Heart left ventricle (tissue), 16 donors: ENCODE measurements around the gene TPRG1. TPM values are rescaled to one million over a fixed set of nuclear protein-coding genes. Genes with fewer than 3 reads are reported as not detected.
A peak's percentile ranks its signal among the peaks of the same experiment; 100 is the strongest.

Source experiments
- ATAC-seq, 4 donors: fragments of 200-7000 bp; cut with Tn5 transposase; one replicate each; pipeline ENCODE4 v1.9.1; 2020 to 2022; ENCODE audit warnings: moderate library complexity in 4 of 4, mild to moderate bottlenecking in 3 of 4, moderate number of reproducible peaks in 1 of 4
- DNase-seq, 5 donors: peaks; one replicate each; pipeline ENCODE4 v3.0.0-alpha.2; 2020
- H3K27ac ChIP-seq, 12 donors: fragments of 200-600 bp; sonication (generic) in 4 of 12; one replicate each; pipeline versions ENCODE4 v1.5.0 to v1.8.0; 2016 to 2022; ENCODE audit warnings: mild to moderate bottlenecking in 2 of 12
- H3K27me3 ChIP-seq, 9 donors: fragments of 200-600 bp; sonication (generic) in 2 of 9; one replicate each; pipeline versions ENCODE4 v1.5.1 to v1.8.0; 2016 to 2022; ENCODE audit warnings: mild to moderate bottlenecking in 3 of 9
- H3K36me3 ChIP-seq, 9 donors: fragments of 200-600 bp; sonication (generic) in 2 of 9; one replicate each; pipeline versions ENCODE4 v1.5.0 to v1.8.0; 2018 to 2022; ENCODE audit warnings: mild to moderate bottlenecking in 2 of 9
- H3K4me1 ChIP-seq, 12 donors: fragments of 200-600 bp; sonication (generic) in 4 of 12; one replicate each; pipeline versions ENCODE4 v1.5.0 to v1.8.0; 2016 to 2022; ENCODE audit warnings: mild to moderate bottlenecking in 3 of 12
- H3K4me3 ChIP-seq, 12 donors: fragments of 200-600 bp; sonication (generic) in 4 of 12; one replicate each; pipeline versions ENCODE4 v1.5.0 to v1.8.0; 2017 to 2022; ENCODE audit warnings: mild to moderate bottlenecking in 9 of 12, moderate library complexity in 4 of 12
- H3K9me3 ChIP-seq, 12 donors: fragments of 200-600 bp; sonication (generic) in 4 of 12; one replicate each; pipeline versions ENCODE4 v1.5.0 to v1.8.0; 2016 to 2022; ENCODE audit warnings: mild to moderate bottlenecking in 1 of 12
- POLR2A ChIP-seq, 2 donors: fragments of 450-650 bp; IDR thresholded peaks; one replicate each; pipeline ENCODE4 v1.6.1; 2017; ENCODE audit warnings: antibody characterized with exemption in 2 of 2, mild to moderate bottlenecking in 2 of 2, moderate library complexity in 2 of 2
- WGBS, 4 donors: extraction: QIAGEN DNeasy Blood & Tissue Kit in 2 of 4; methylation state at CpG; one replicate each; pipeline versions ENCODE4 v1.1.5 to v1.1.7; 2013 to 2018; 5-methylcytosine and 5-hydroxymethylcytosine counted together
- intact Hi-C, 10 donors: fragments of 100-400 bp; cut with DNase I; formaldehyde crosslinking; loops; one replicate each; pipeline versions ENCODE4 v1.11.1 to v1.14.2; 2022
- polyA plus RNA-seq, 2 donors: library from polyadenylated mRNA; stranded (reverse); fragments of 200-250 nt; gene quantifications; one replicate each; pipeline ENCODE4 v1.2.3, GENCODE V29; 2013
- total RNA-seq, 9 donors: library from RNA; depleted of rRNA in 2 of 9; stranded (reverse); fragments of >200 nt in 2 of 9; fragmentation: NEBNext Ultra II Directional in 3 of 9; extraction: Animal tissue kit (Norgen Biotek cat#: 25700) in 3 of 9; gene quantifications; one replicate each; pipeline versions ENCODE4 v1.1.0 to v1.2.4, GENCODE V29; 2016 to 2023
- TF ChIP-seq, protein P1 (sequence below), 12 donors: fragments of 200-600 bp; sonication (generic) in 4 of 12; IDR thresholded peaks; one replicate each; pipeline versions ENCODE4 v1.5.0 to v1.8.0; 2018 to 2022; ENCODE audit warnings: antibody characterized with exemption in 12 of 12, mild to moderate bottlenecking in 5 of 12
- donor health status: ischemic (EF 13 %, LVEDD 7.1; RV severe dilation, severe dysfunction).
- donor health status: healthy with polysubstance abuse.
- donor health status: DM: no; HTN: yes; CAD: no.
- donor health status: DM: no; HTN: no; CAD: no.
- donor health status: ischemic (EF 25% LVEDD 6.9; RV normal size, moderate dysfunction).
- donor health status: ischemic (EF 25% LVEDD 5.7; RV mildly dilated, moderate dysfunction).
- donor health status: healthy.
- donor health status: DM: yes; HTN: yes; CAD: no.
- donor health status: ischemic (EF 35%, LVEDD 5.7; RV mildly dilated, moderate dysfunction).
- donor health status: nonischemic (EF 11% LVEDD 7.7; RV severe dilation, severe dysfunction).
- donor health status: DM: yes; HTN: yes; CAD: no.
- donor health status: PGD.
- donor health status: ischemic (EF 29% LVEDD 5.4; RV normal size, mild dysfunction).
- donor health status: nonischemic (EF 23%, LVEDD 6.1; RV moderate dilation, normal function).

Gene TPRG1
- total and polyA plus RNA-seq, 11 donors = 0.13 to 9.5 (median 1.2) TPM

DNA sequence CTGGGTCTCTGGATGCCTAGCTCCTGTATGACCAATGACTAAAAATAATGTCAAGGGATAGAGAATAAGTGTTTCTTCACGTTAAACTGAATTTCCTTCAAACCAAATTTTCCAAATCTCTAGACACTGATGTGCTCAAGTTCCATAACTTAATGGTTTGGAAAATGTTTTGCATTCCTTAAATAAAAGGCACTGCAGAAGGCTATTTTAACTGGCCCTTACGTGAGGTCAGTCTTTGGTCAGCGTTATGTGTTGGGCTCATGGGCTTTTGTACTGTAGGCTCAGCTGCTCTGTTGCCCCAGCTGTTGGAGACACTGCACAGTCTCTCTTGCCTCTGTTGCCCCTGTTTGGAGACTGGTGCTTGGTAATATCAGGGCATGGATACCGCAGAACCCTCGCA lies 188.5 kb downstream of the TPRG1 start:
- intact Hi-C loops = no loop called here
- no peaks in the 10 kb centered on the region for H3K9me3 ChIP-seq
- H3K4me3 ChIP-seq = no peak overlapping the region
- peaks cover 0 to 2% (median 0%) of the 10 kb centered on the region in 12 donors for H3K4me1 ChIP-seq
- H3K27ac ChIP-seq = no peak overlapping the region
- no peaks in the 10 kb centered on the region for H3K27me3 ChIP-seq
- no peak for DNase-seq
- 73 to 84% (median 80%) methylated on average over 5 of the region's 5 CpGs for WGBS, 4 donors
- no peak for ATAC-seq
- no peaks in the 10 kb centered on the region for H3K36me3 ChIP-seq
- TF ChIP-seq, protein P1, sequence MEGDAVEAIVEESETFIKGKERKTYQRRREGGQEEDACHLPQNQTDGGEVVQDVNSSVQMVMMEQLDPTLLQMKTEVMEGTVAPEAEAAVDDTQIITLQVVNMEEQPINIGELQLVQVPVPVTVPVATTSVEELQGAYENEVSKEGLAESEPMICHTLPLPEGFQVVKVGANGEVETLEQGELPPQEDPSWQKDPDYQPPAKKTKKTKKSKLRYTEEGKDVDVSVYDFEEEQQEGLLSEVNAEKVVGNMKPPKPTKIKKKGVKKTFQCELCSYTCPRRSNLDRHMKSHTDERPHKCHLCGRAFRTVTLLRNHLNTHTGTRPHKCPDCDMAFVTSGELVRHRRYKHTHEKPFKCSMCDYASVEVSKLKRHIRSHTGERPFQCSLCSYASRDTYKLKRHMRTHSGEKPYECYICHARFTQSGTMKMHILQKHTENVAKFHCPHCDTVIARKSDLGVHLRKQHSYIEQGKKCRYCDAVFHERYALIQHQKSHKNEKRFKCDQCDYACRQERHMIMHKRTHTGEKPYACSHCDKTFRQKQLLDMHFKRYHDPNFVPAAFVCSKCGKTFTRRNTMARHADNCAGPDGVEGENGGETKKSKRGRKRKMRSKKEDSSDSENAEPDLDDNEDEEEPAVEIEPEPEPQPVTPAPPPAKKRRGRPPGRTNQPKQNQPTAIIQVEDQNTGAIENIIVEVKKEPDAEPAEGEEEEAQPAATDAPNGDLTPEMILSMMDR (IDR thresholded peaks at IDR 0.05) = no peak
- TF ChIP-seq POLR2A (IDR thresholded peaks at IDR 0.05) = no peak

DNA sequence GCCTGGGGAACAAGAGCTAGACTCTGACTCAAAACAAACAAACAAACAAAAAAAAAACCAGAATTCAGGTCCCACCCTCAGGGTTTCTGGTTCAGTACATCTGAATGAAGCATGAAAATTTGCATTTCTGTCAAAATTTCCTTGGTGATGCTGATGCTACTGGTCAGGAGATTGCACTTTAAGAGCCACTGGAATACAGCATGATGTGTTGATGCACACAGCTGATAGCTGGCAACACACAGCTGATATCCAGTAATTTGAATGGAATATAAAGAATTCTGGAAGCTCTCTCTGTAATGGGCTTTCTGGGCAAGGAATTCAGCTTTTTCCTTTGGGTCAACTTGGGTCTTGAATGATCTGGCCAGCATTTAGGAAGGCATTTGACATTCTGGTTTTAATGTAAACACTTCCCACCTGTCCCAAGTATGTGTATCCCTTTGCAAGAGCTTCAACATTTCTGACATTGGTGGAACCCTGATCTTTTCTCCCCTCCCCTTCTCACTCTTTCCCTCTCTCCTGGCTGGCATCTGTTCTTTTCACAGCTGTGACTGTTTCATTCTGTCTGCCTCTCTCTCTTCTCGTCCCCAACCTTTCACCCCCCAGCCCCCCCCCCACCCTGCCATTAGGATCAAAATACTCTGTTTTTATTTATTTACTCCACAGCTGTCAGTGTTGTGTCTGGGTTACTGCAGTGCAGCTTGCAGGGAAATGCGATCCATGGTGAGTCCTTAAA lies 189.5 kb downstream of the TPRG1 start:
- no peaks in the 10 kb centered on the region for H3K9me3 ChIP-seq
- H3K27ac ChIP-seq = no peak overlapping the region

DNA sequence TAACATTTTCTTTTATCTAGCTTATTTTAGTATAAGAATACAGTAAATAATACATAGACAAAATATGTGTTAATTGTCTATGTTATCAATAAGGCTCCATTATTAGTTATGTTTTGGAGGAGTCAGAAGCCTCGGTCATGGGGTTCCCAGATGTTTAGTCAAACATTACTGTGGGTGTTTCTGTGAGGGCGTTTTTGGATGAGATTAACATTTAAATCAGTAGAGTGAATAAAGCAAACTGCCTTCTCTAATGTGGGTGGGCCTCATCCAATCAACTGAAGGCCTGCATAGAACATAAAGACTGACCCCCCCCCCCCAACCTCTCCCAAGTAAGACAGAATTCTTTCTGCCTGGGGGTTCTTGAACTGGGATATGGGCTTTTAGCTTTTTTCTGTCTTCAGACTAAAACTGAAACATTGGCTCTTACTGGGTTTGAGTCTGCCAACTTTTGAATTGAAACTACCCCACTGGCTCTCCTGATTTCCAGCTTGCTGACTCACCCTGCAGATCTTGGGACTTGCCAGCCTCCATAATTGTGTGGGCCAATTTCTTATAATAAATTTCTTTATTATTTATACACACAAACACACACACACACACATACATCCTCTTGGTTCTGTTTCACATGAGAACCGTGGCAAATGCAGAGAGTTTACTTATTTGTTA lies 192.0 kb downstream of the TPRG1 start:
- H3K36me3 ChIP-seq = no peaks in the 10 kb centered on the region
- TF ChIP-seq POLR2A (IDR thresholded peaks at IDR 0.05) = no peak
- TF ChIP-seq, protein P1 (IDR thresholded peaks at IDR 0.05) = no peak
- no peak overlapping the region for H3K4me3 ChIP-seq
- H3K9me3 ChIP-seq = no peaks in the 10 kb centered on the region
- DNase-seq (no peak), ATAC-seq (peak in 1 of 4 donors; percentile 45)
- H3K27me3 ChIP-seq = no peaks in the 10 kb centered on the region
- no peak overlapping the region for H3K27ac ChIP-seq
- H3K4me1 ChIP-seq = peaks cover 0 to 9% (median 0%) of the 10 kb centered on the region in 12 donors
- WGBS, 4 donors = 68 to 69% (median 69%) methylated on average over 3 of the region's 3 CpGs
- intact Hi-C loops = no loop called here

More for the DNA sequence above, 189.5 kb downstream of the TPRG1 start:
- no peaks in the 10 kb centered on the region for H3K27me3 ChIP-seq
- no peak overlapping the region for H3K4me3 ChIP-seq
- WGBS, 4 donors = 61 to 68% (median 64%) methylated on average over 2 of the region's 2 CpGs
- TF ChIP-seq POLR2A (IDR thresholded peaks at IDR 0.05) = no peak
- TF ChIP-seq, protein P1 (IDR thresholded peaks at IDR 0.05) = no peak
- intact Hi-C loops = no loop called here
- ATAC-seq = no peak
- H3K36me3 ChIP-seq = no peaks in the 10 kb centered on the region
- no peak for DNase-seq
- peaks cover 0 to 9% (median 0%) of the 10 kb centered on the region in 12 donors for H3K4me1 ChIP-seq
